ENCODE data around the gene GNB1L.

Gene GNB1L

DNA sequence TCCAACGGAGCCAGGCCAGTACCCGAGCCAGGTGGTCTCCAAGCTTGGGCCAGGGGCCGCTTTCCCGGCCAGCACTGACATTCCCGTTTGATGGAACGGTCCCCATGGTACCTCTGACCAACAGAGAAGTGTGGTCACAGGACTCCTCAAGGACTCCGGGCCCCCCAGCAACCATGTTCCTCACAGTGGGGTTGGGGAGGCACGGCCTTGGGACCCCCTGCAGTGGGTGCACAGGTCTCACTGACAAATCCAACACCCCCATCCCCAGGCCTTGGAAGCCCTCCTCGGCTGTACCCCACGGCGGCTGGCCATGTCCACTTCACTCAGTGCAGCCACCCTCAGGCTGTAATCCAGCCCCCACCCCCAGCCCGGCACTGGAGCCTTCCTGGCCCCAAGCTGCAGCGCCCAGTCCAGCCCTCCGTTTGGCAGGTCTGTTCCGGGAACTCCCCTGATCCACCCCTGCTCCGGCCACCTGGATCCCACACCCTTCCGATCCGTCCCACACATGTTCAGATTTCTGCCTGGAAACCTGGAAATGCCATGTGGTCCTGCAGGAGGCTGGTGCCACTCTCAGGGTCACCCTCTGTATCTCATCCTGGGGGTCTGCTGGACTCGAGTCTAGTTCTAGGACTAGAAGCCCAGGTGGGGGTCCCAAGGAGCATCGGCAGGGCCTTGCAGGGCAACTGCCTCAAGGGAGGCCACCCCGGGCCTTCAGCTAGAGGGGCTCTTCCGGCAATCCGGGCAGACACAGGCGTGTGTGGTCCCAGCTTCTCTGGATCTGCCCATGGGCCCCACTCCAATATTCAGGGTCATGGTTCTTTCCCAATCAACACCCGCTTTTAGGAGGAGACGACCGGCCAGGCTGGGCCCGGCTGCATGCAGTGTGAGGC is 67.5 kb downstream of the GNB1L start:
- TF ChIP-seq CSDC2 (CRISPR knock-in tag; IDR thresholded peaks at IDR 0.05), result no peak
- TF ChIP-seq ZNF565 (CRISPR knock-in tag; conservative IDR thresholded peaks at IDR 0.05; ENCODE audit: low read depth), result no peak
- TF ChIP-seq, protein P1, sequence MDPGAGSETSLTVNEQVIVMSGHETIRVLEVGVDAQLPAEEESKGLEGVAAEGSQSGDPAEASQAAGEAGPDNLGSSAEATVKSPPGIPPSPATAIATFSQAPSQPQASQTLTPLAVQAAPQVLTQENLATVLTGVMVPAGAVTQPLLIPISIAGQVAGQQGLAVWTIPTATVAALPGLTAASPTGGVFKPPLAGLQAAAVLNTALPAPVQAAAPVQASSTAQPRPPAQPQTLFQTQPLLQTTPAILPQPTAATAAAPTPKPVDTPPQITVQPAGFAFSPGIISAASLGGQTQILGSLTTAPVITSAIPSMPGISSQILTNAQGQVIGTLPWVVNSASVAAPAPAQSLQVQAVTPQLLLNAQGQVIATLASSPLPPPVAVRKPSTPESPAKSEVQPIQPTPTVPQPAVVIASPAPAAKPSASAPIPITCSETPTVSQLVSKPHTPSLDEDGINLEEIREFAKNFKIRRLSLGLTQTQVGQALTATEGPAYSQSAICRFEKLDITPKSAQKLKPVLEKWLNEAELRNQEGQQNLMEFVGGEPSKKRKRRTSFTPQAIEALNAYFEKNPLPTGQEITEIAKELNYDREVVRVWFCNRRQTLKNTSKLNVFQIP (CRISPR knock-in tag; IDR thresholded peaks at IDR 0.05; ENCODE audit: borderline replicate concordance, low read depth), result no peak
- no peak for TF ChIP-seq PPARA (CRISPR knock-in tag; IDR thresholded peaks at IDR 0.05; ENCODE audit: borderline replicate concordance)
- no peak for TF ChIP-seq ZC3H10 (CRISPR knock-in tag; IDR thresholded peaks at IDR 0.05)
- TF ChIP-seq ISL1 (CRISPR knock-in tag; IDR thresholded peaks at IDR 0.05), result no peak
- TF ChIP-seq ZNF70 (CRISPR knock-in tag; IDR thresholded peaks at IDR 0.05), result no peak
- TF ChIP-seq, protein P2, sequence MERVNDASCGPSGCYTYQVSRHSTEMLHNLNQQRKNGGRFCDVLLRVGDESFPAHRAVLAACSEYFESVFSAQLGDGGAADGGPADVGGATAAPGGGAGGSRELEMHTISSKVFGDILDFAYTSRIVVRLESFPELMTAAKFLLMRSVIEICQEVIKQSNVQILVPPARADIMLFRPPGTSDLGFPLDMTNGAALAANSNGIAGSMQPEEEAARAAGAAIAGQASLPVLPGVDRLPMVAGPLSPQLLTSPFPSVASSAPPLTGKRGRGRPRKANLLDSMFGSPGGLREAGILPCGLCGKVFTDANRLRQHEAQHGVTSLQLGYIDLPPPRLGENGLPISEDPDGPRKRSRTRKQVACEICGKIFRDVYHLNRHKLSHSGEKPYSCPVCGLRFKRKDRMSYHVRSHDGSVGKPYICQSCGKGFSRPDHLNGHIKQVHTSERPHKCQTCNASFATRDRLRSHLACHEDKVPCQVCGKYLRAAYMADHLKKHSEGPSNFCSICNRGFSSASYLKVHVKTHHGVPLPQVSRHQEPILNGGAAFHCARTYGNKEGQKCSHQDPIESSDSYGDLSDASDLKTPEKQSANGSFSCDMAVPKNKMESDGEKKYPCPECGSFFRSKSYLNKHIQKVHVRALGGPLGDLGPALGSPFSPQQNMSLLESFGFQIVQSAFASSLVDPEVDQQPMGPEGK (CRISPR knock-in tag; IDR thresholded peaks at IDR 0.05; ENCODE audit: borderline replicate concordance), result no peak
- TF ChIP-seq, protein P3, sequence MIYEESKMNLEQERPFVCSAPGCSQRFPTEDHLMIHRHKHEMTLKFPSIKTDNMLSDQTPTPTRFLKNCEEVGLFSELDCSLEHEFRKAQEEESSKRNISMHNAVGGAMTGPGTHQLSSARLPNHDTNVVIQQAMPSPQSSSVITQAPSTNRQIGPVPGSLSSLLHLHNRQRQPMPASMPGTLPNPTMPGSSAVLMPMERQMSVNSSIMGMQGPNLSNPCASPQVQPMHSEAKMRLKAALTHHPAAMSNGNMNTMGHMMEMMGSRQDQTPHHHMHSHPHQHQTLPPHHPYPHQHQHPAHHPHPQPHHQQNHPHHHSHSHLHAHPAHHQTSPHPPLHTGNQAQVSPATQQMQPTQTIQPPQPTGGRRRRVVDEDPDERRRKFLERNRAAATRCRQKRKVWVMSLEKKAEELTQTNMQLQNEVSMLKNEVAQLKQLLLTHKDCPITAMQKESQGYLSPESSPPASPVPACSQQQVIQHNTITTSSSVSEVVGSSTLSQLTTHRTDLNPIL (CRISPR knock-in tag; IDR thresholded peaks at IDR 0.05; ENCODE audit: low read depth), result no peak
- TF ChIP-seq BACH2 (CRISPR knock-in tag; IDR thresholded peaks at IDR 0.05; ENCODE audit: borderline replicate concordance), result no peak
- TF ChIP-seq ARNTL (CRISPR knock-in tag; IDR thresholded peaks at IDR 0.05; ENCODE audit: borderline replicate concordance, low read depth), result no peak
- no peak for TF ChIP-seq SNAI2 (CRISPR knock-in tag; IDR thresholded peaks at IDR 0.05)
- TF ChIP-seq, protein P4, sequence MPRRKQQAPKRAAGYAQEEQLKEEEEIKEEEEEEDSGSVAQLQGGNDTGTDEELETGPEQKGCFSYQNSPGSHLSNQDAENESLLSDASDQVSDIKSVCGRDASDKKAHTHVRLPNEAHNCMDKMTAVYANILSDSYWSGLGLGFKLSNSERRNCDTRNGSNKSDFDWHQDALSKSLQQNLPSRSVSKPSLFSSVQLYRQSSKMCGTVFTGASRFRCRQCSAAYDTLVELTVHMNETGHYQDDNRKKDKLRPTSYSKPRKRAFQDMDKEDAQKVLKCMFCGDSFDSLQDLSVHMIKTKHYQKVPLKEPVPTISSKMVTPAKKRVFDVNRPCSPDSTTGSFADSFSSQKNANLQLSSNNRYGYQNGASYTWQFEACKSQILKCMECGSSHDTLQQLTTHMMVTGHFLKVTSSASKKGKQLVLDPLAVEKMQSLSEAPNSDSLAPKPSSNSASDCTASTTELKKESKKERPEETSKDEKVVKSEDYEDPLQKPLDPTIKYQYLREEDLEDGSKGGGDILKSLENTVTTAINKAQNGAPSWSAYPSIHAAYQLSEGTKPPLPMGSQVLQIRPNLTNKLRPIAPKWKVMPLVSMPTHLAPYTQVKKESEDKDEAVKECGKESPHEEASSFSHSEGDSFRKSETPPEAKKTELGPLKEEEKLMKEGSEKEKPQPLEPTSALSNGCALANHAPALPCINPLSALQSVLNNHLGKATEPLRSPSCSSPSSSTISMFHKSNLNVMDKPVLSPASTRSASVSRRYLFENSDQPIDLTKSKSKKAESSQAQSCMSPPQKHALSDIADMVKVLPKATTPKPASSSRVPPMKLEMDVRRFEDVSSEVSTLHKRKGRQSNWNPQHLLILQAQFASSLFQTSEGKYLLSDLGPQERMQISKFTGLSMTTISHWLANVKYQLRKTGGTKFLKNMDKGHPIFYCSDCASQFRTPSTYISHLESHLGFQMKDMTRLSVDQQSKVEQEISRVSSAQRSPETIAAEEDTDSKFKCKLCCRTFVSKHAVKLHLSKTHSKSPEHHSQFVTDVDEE (CRISPR knock-in tag; IDR thresholded peaks at IDR 0.05), result no peak
- no peak for TF ChIP-seq ESRRG (CRISPR knock-in tag; IDR thresholded peaks at IDR 0.05)
- no peak for TF ChIP-seq OSR1 (CRISPR knock-in tag; IDR thresholded peaks at IDR 0.05)
- no peak for ATAC-seq

DNA sequence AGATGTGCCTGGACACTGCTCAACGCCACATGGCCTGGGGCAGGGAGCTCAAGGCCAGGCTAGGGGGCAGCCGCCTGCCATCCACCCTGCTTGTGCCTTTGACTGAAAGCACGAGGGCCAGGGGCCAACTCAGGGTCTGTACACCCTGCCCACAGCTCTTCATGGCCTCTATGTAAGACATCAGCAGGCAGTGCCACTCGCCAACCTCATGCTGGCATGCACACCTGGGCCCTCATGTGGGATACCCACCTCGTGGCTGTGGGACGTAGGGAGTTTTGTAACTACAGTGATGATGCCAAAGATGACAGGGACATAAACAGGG is 68.4 kb downstream of the GNB1L start:
- TF ChIP-seq OSR1 (CRISPR knock-in tag; IDR thresholded peaks at IDR 0.05), result no peak
- no peak for ATAC-seq

DNA sequence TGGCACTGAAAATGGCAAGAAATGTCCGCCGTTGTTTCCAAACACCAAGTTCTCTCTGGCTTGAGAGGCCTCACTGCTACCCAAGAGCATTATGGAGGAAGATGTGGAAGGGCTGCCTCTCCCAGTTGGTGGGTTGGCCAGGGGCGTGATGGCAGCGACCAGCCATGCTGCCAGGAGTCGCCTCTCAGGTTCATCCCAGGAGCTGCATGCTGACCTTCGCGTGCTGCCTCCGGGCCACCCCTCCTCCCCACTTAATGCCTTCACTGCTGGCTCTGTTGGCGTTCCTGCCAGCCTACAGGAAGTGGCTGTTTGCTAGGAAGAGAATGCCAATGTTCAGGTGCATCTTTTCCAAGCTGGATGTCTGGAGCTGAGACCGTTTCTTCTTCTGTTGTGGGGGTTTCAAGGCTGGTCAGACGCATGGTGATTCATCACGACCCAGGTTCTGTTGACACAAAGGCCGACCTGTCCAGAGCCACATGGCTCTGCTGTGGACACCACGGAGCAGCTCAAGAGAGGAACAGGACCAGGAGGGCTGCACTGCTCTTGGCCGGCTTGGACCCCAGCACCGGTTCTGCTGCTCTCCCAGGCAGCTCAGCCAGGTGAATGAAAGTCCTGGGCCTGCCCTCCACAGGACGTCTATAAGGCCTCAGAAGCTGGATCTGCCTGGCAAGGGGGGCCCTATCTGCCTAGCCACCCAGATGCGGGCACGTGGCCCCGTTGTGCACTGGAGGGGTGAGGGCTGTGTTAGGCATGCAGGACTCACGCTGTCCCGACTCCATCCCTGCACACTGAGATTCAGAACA is 69.0 kb downstream of the GNB1L start:
- ATAC-seq, result no peak
- TF ChIP-seq ARNTL (CRISPR knock-in tag; IDR thresholded peaks at IDR 0.05; ENCODE audit: borderline replicate concordance, low read depth) (no peak), ZFP30 (CRISPR knock-in tag; IDR thresholded peaks at IDR 0.05) (no peak), ZFP3 (CRISPR knock-in tag; IDR thresholded peaks at IDR 0.05) (no peak), OSR1 (CRISPR knock-in tag; IDR thresholded peaks at IDR 0.05) (no peak), PPARA (CRISPR knock-in tag; IDR thresholded peaks at IDR 0.05; ENCODE audit: borderline replicate concordance) (no peak), SNAI2 (CRISPR knock-in tag; IDR thresholded peaks at IDR 0.05) (no peak), TOX (CRISPR knock-in tag; IDR thresholded peaks at IDR 0.05; ENCODE audit: borderline replicate concordance) (no peak), CSDC2 (CRISPR knock-in tag; IDR thresholded peaks at IDR 0.05) (no peak), ESRRG (CRISPR knock-in tag; IDR thresholded peaks at IDR 0.05) (no peak), ZNF565 (CRISPR knock-in tag; conservative IDR thresholded peaks at IDR 0.05; ENCODE audit: low read depth) (no peak)
- TF ChIP-seq, protein P2 (CRISPR knock-in tag; IDR thresholded peaks at IDR 0.05; ENCODE audit: borderline replicate concordance), result no peak
- TF ChIP-seq, protein P4 (CRISPR knock-in tag; IDR thresholded peaks at IDR 0.05), result no peak
- TF ChIP-seq, protein P1 (CRISPR knock-in tag; IDR thresholded peaks at IDR 0.05; ENCODE audit: borderline replicate concordance, low read depth), result no peak

Measured in SK-N-SH treated with all-trans-retinoic acid at 6 μM for 48 hours (cell line).